ENCODE results near the gene LRRC74A. TPM values are rescaled to one million over a fixed set of nuclear protein-coding genes. Genes with fewer than 3 reads are reported as not detected.
"Not testable (repeated sequence)": the region's sequence is repeated elsewhere in the genome, so short reads cannot be mapped to it uniquely, and the experiment has no call there.

Gene LRRC74A
- total and polyA plus RNA-seq, 4 experiments from 2014 or later = not detected

GRCh38 chr14:76883447-76883846 lies 57.2 kb downstream of the LRRC74A start:
- no peak for DNase-seq
- Histone ChIP-seq H3K9me3 (ENCODE audit: control insufficient read depth in 1 of 2, low read length in 2 of 2) (no peaks in the 10 kb centered on the region), H3K4me1 (ENCODE audit: insufficient read depth, low read length) (no peaks in the 10 kb centered on the region), H3K36me3 (ENCODE audit: insufficient read depth, low read length) (no peaks in the 10 kb centered on the region), H3K27ac (ENCODE audit: low read depth, low read length) (no peak overlapping the region), H3K27me3 (ENCODE audit: insufficient read depth, low read length) (no peaks in the 10 kb centered on the region), H3K4me3 (ENCODE audit: low read length in 2 of 2) (no peak overlapping the region)
- ChIA-PET CTCF (ENCODE audit: partially characterized antibody) (interaction anchor here (8.9 kb wide), 1 partner anchor 9 kb away, joined by 72 read pairs; no protein-coding TSS in a partner anchor), POLR2A (ENCODE audit: partially characterized antibody) (no interaction called here)
- no peaks in the 10 kb centered on the region for H3K36me3 Mint-ChIP-seq
- H3K27ac Mint-ChIP-seq = peak overlapping the region in 1 of 7 donors; percentile 29
- no peaks in the 10 kb centered on the region for H3K9me3 Mint-ChIP-seq
- peaks cover 1 to 6% of the 10 kb centered on the region in 2 donors for H3K27me3 Mint-ChIP-seq
- H3K4me3 Mint-ChIP-seq = no peak overlapping the region
- intact Hi-C loops (cut with micrococcal nuclease) = no loop called here
- peaks cover 0 to 2% (median 0%) of the 10 kb centered on the region in 4 donors for H3K4me1 Mint-ChIP-seq

- H3K27ac ChIP-seq (ENCODE audit: low read depth, low read length) = no peak overlapping the region
- peaks cover 1 to 6% of the 10 kb centered on the region in 2 donors for H3K27me3 Mint-ChIP-seq
- H3K36me3 Mint-ChIP-seq = no peaks in the 10 kb centered on the region
- peaks cover 0 to 2% (median 0%) of the 10 kb centered on the region in 4 donors for H3K4me1 Mint-ChIP-seq
- no peaks in the 10 kb centered on the region for H3K36me3 ChIP-seq (ENCODE audit: insufficient read depth, low read length)
- no peaks in the 10 kb centered on the region for H3K4me1 ChIP-seq (ENCODE audit: insufficient read depth, low read length)
- H3K27ac Mint-ChIP-seq = no peak overlapping the region
- ChIA-PET POLR2A (ENCODE audit: partially characterized antibody) (interaction anchor here (1.1 kb wide), 1 partner anchor 143 kb away, joined by 3 read pairs; no protein-coding TSS in a partner anchor), CTCF (ENCODE audit: partially characterized antibody) (interaction anchor here (0.6 to 8.9 kb wide), 2 partner anchors 10 to 194 kb away, joined by 3 to 72 read pairs; no protein-coding TSS in a partner anchor)
- H3K4me3 Mint-ChIP-seq = no peak overlapping the region
- H3K4me3 ChIP-seq (ENCODE audit: low read length in 2 of 2) = no peak overlapping the region
- intact Hi-C loops (cut with micrococcal nuclease) = no loop called here
- no peaks in the 10 kb centered on the region for H3K9me3 ChIP-seq (ENCODE audit: control insufficient read depth in 1 of 2, low read length in 2 of 2)
- no peaks in the 10 kb centered on the region for H3K27me3 ChIP-seq (ENCODE audit: insufficient read depth, low read length)
- H3K9me3 Mint-ChIP-seq = no peaks in the 10 kb centered on the region
- DNase-seq = no peak
Measured at GRCh38 chr14:76884394-76884793, 58.2 kb downstream of the LRRC74A start.

- ChIA-PET CTCF (ENCODE audit: partially characterized antibody) (interaction anchor here (0.6 to 8.9 kb wide), 2 partner anchors 10 to 193 kb away, joined by 3 to 72 read pairs; no protein-coding TSS in a partner anchor), POLR2A (ENCODE audit: partially characterized antibody) (interaction anchor here (1.1 kb wide), 2 partner anchors 8 to 143 kb away, joined by 3 read pairs; no protein-coding TSS in a partner anchor)
- Mint-ChIP-seq H3K9me3 (no peaks in the 10 kb centered on the region), H3K36me3 (no peaks in the 10 kb centered on the region), H3K27ac (no peak overlapping the region), H3K4me3 (no peak overlapping the region), H3K27me3 (peaks cover 1 to 6% of the 10 kb centered on the region in 2 donors), H3K4me1 (peaks cover 0 to 2% (median 0%) of the 10 kb centered on the region in 4 donors)
- Histone ChIP-seq H3K27ac (ENCODE audit: low read depth, low read length) (no peak overlapping the region), H3K4me1 (ENCODE audit: insufficient read depth, low read length) (no peaks in the 10 kb centered on the region), H3K27me3 (ENCODE audit: insufficient read depth, low read length) (no peaks in the 10 kb centered on the region), H3K36me3 (ENCODE audit: insufficient read depth, low read length) (no peaks in the 10 kb centered on the region), H3K9me3 (ENCODE audit: control insufficient read depth in 1 of 2, low read length in 2 of 2) (no peaks in the 10 kb centered on the region), H3K4me3 (ENCODE audit: low read length in 2 of 2) (no peak overlapping the region)
- intact Hi-C loops (cut with micrococcal nuclease) = no loop called here
- DNase-seq = no peak
Measured at GRCh38 chr14:76884853-76885276, 58.7 kb downstream of the LRRC74A start.

- no peak overlapping the region for H3K4me3 ChIP-seq (ENCODE audit: low read length in 2 of 2)
- CTCF ChIA-PET (ENCODE audit: partially characterized antibody) = interaction anchor here (1.1 to 8.9 kb wide), 5 partner anchors 13 to 183 kb away, joined by 4 to 72 read pairs (median 5); no protein-coding TSS in a partner anchor
- no peaks in the 10 kb centered on the region for H3K4me1 ChIP-seq (ENCODE audit: insufficient read depth, low read length)
- intact Hi-C loops (cut with micrococcal nuclease) = no loop called here
- peaks cover 1 to 6% of the 10 kb centered on the region in 2 donors for H3K27me3 Mint-ChIP-seq
- no peak overlapping the region for H3K27ac ChIP-seq (ENCODE audit: low read depth, low read length)
- H3K36me3 Mint-ChIP-seq = peaks cover 0 to 4% of the 10 kb centered on the region in 2 donors
- peaks cover 0 to 12% (median 1%) of the 10 kb centered on the region in 8 donors for H3K9me3 Mint-ChIP-seq
- no peaks in the 10 kb centered on the region for H3K27me3 ChIP-seq (ENCODE audit: insufficient read depth, low read length)
- no peak for DNase-seq
- H3K4me3 Mint-ChIP-seq = no peak overlapping the region
- H3K36me3 ChIP-seq (ENCODE audit: insufficient read depth, low read length) = no peaks in the 10 kb centered on the region
- H3K9me3 ChIP-seq (ENCODE audit: control insufficient read depth in 1 of 2, low read length in 2 of 2) = no peaks in the 10 kb centered on the region
- POLR2A ChIA-PET (ENCODE audit: partially characterized antibody) = no interaction called here
- peaks cover 0 to 2% (median 0%) of the 10 kb centered on the region in 4 donors for H3K4me1 Mint-ChIP-seq
- H3K27ac Mint-ChIP-seq = no peak overlapping the region
Measured at GRCh38 chr14:76887191-76887590, 61.0 kb downstream of the LRRC74A start.

- H3K27me3 ChIP-seq (ENCODE audit: insufficient read depth, low read length) = no peaks in the 10 kb centered on the region
- ChIA-PET POLR2A (ENCODE audit: partially characterized antibody) (no interaction called here), CTCF (ENCODE audit: partially characterized antibody) (interaction anchor here (1.5 to 8.9 kb wide), 2 partner anchors 17 to 179 kb away, joined by 5 to 72 read pairs; no protein-coding TSS in a partner anchor)
- H3K9me3 Mint-ChIP-seq = peaks cover 0 to 22% (median 6%) of the 10 kb centered on the region in 8 donors
- H3K9me3 ChIP-seq (ENCODE audit: control insufficient read depth in 1 of 2, low read length in 2 of 2) = no peaks in the 10 kb centered on the region
- no peak overlapping the region for H3K4me3 Mint-ChIP-seq
- no peak overlapping the region for H3K27ac Mint-ChIP-seq
- peaks cover 0 to 6% of the 10 kb centered on the region in 2 donors for H3K27me3 Mint-ChIP-seq
- no peaks in the 10 kb centered on the region for H3K36me3 ChIP-seq (ENCODE audit: insufficient read depth, low read length)
- peaks cover 0 to 4% of the 10 kb centered on the region in 2 donors for H3K36me3 Mint-ChIP-seq
- H3K4me1 ChIP-seq (ENCODE audit: insufficient read depth, low read length) = no peaks in the 10 kb centered on the region
- no peak overlapping the region for H3K27ac ChIP-seq (ENCODE audit: low read depth, low read length)
- DNase-seq = no peak
- H3K4me1 Mint-ChIP-seq = no peaks in the 10 kb centered on the region
- H3K4me3 ChIP-seq (ENCODE audit: low read length in 2 of 2) = no peak overlapping the region
- intact Hi-C loops (cut with micrococcal nuclease) = no loop called here
Measured at GRCh38 chr14:76891391-76891790, 65.2 kb downstream of the LRRC74A start.

- no peak overlapping the region for H3K4me3 Mint-ChIP-seq
- peaks cover 0 to 4% of the 10 kb centered on the region in 2 donors for H3K36me3 Mint-ChIP-seq
- Histone ChIP-seq H3K9me3 (ENCODE audit: control insufficient read depth in 1 of 2, low read length in 2 of 2) (no peaks in the 10 kb centered on the region), H3K27me3 (ENCODE audit: insufficient read depth, low read length) (no peaks in the 10 kb centered on the region), H3K27ac (ENCODE audit: low read depth, low read length) (no peak overlapping the region), H3K4me1 (ENCODE audit: insufficient read depth, low read length) (no peaks in the 10 kb centered on the region), H3K36me3 (ENCODE audit: insufficient read depth, low read length) (no peaks in the 10 kb centered on the region), H3K4me3 (ENCODE audit: low read length in 2 of 2) (no peak overlapping the region)
- DNase-seq = no peak
- ChIA-PET CTCF (ENCODE audit: partially characterized antibody) (interaction anchor here (1.4 to 4.1 kb wide), 2 partner anchors 19 to 20 kb away, joined by 4 to 23 read pairs; no protein-coding TSS in a partner anchor), POLR2A (ENCODE audit: partially characterized antibody) (no interaction called here)
- intact Hi-C loops (cut with micrococcal nuclease) = no loop called here
- H3K9me3 Mint-ChIP-seq = peaks cover 0 to 22% (median 6%) of the 10 kb centered on the region in 8 donors
- no peaks in the 10 kb centered on the region for H3K27me3 Mint-ChIP-seq
- H3K27ac Mint-ChIP-seq = no peak overlapping the region
- H3K4me1 Mint-ChIP-seq = no peaks in the 10 kb centered on the region
Measured at GRCh38 chr14:76894308-76894707, 68.1 kb downstream of the LRRC74A start.

- H3K9me3 Mint-ChIP-seq; intact Hi-C loops (cut with micrococcal nuclease); H3K27me3 Mint-ChIP-seq; H3K27me3 ChIP-seq (ENCODE audit: insufficient read depth, low read length); H3K4me3 Mint-ChIP-seq; POLR2A ChIA-PET (ENCODE audit: partially characterized antibody); H3K4me1 Mint-ChIP-seq; H3K4me3 ChIP-seq (ENCODE audit: low read length in 2 of 2); CTCF ChIA-PET (ENCODE audit: partially characterized antibody); H3K27ac Mint-ChIP-seq; H3K36me3 ChIP-seq (ENCODE audit: insufficient read depth, low read length); H3K9me3 ChIP-seq (ENCODE audit: control insufficient read depth in 1 of 2, low read length in 2 of 2); H3K4me1 ChIP-seq (ENCODE audit: insufficient read depth, low read length); DNase-seq; H3K36me3 Mint-ChIP-seq; H3K27ac ChIP-seq (ENCODE audit: low read depth, low read length): not testable (repeated sequence)
Measured at GRCh38 chr14:76898006-76898405, 71.8 kb downstream of the LRRC74A start.
